ENCODE results near the gene AZU1. TPM values are rescaled to one million over a fixed set of nuclear protein-coding genes. Genes with fewer than 3 reads are reported as not detected.

AZU1 gene
- total and polyA plus RNA-seq, 7 donors = 0.69 TPM; not detected in 6

GRCh38 chr19:827314-827709, 325 bp upstream of the AZU1 start:
- Histone ChIP-seq H3K4me3 (no peak overlapping the region), H3K27me3 (ENCODE audit: insufficient read depth in 3 of 3, low read length in 2 of 3) (peaks cover 0 to 70% (median 20%) of the 10 kb centered on the region in 3 donors), H3K27ac (no peak overlapping the region), H3K36me3 (ENCODE audit: insufficient read depth in 1 of 2, low read depth in 1 of 2) (no peaks in the 10 kb centered on the region), H3K9me3 (no peaks in the 10 kb centered on the region), H3K4me1 (no peaks in the 10 kb centered on the region)
- no peak for TF ChIP-seq CTCF (IDR thresholded peaks at IDR 0.05)
- ATAC-seq = no peak
- DNase-seq = no peak
- intact Hi-C loops (cut with DNase I) = no loop called here
- 84 to 86% (median 85%) methylated on average over 11 of the region's 11 CpGs for WGBS, 3 donors

GRCh38 chr19:829129-829758, 1.6 kb downstream of the AZU1 start:
- H3K4me1 ChIP-seq = no peaks in the 10 kb centered on the region
- WGBS, 3 donors = 71 to 76% (median 72%) methylated on average over 18 of the region's 18 CpGs
- DNase-seq = no peak
- H3K36me3 ChIP-seq (ENCODE audit: insufficient read depth in 1 of 2, low read depth in 1 of 2) = no peaks in the 10 kb centered on the region
- no peak overlapping the region for H3K4me3 ChIP-seq
- no peak for TF ChIP-seq CTCF (IDR thresholded peaks at IDR 0.05)
- intact Hi-C loops (cut with DNase I) = no loop called here
- H3K9me3 ChIP-seq = no peaks in the 10 kb centered on the region
- no peak overlapping the region for H3K27ac ChIP-seq
- ATAC-seq = no peak
- H3K27me3 ChIP-seq (ENCODE audit: insufficient read depth in 3 of 3, low read length in 2 of 3) = peaks cover 0 to 67% (median 15%) of the 10 kb centered on the region in 3 donors

- no peaks in the 10 kb centered on the region for H3K4me1 ChIP-seq
- WGBS, 3 donors = 39 to 48% (median 43%) methylated on average over 32 to 38 of the region's 38 CpGs
- TF ChIP-seq CTCF (IDR thresholded peaks at IDR 0.05) = no peak
- peaks cover 0 to 74% (median 19%) of the 10 kb centered on the region in 3 donors for H3K27me3 ChIP-seq (ENCODE audit: insufficient read depth in 3 of 3, low read length in 2 of 3)
- no peaks in the 10 kb centered on the region for H3K9me3 ChIP-seq
- ATAC-seq (no peak), DNase-seq (no peak)
- no peaks in the 10 kb centered on the region for H3K36me3 ChIP-seq (ENCODE audit: insufficient read depth in 1 of 2, low read depth in 1 of 2)
- no peak overlapping the region for H3K27ac ChIP-seq
- intact Hi-C loops (cut with DNase I) = no loop called here
- H3K4me3 ChIP-seq = no peak overlapping the region
Observed at GRCh38 chr19:831407-832369, 4.1 kb downstream of the AZU1 start.

GRCh38 chr19:834216-834615, 6.6 kb downstream of the AZU1 start:
- DNase-seq = no peak
- 45 to 59% (median 49%) methylated on average over 24 of the region's 24 CpGs for WGBS, 3 donors
- no peak for ATAC-seq
- H3K27ac ChIP-seq = no peak overlapping the region
- no peak overlapping the region for H3K4me3 ChIP-seq
- intact Hi-C loops (cut with DNase I) = no loop called here
- TF ChIP-seq CTCF (IDR thresholded peaks at IDR 0.05) = no peak
- no peaks in the 10 kb centered on the region for H3K4me1 ChIP-seq
- no peaks in the 10 kb centered on the region for H3K36me3 ChIP-seq (ENCODE audit: insufficient read depth in 1 of 2, low read depth in 1 of 2)
- no peaks in the 10 kb centered on the region for H3K9me3 ChIP-seq
- H3K27me3 ChIP-seq (ENCODE audit: insufficient read depth in 3 of 3, low read length in 2 of 3) = peaks cover 0 to 77% (median 19%) of the 10 kb centered on the region in 3 donors
